ENCODE data around the gene BLID. TPM values are rescaled to one million over a fixed set of nuclear protein-coding genes. Genes with fewer than 3 reads are reported as not detected.

Gene BLID
- total RNA-seq, 4 donors from 2014 or later = 0.66 TPM; not detected in 3

DNA sequence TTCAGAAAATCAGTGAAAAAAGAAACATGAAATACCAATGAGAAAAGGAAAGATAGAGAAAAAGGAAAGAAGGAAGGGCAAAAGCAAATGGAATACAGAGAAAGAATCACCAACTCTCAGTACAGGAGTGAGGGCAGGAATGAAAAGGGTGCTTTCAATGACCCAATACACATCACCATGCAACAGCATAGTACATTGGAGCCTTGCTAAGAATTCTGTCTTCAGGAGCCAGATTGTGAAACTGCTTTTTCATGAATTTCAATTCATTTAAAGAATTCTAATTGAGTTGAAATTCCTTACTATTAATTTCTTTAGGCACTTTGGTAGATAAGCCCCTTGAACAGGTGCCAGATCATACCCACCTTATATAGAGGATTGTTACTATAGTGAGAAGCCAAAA is 34.9 kb downstream of the BLID start:
- Histone ChIP-seq H3K4me1 (peaks cover 11 to 12% of the 10 kb centered on the region in 2 donors), H3K36me3 (no peaks in the 10 kb centered on the region), H3K27me3 (no peaks in the 10 kb centered on the region), H3K4me3 (no peak overlapping the region), H3K9me3 (no peaks in the 10 kb centered on the region), H3K27ac (no peak overlapping the region)
- no peak for ATAC-seq
- TF ChIP-seq, protein P1, sequence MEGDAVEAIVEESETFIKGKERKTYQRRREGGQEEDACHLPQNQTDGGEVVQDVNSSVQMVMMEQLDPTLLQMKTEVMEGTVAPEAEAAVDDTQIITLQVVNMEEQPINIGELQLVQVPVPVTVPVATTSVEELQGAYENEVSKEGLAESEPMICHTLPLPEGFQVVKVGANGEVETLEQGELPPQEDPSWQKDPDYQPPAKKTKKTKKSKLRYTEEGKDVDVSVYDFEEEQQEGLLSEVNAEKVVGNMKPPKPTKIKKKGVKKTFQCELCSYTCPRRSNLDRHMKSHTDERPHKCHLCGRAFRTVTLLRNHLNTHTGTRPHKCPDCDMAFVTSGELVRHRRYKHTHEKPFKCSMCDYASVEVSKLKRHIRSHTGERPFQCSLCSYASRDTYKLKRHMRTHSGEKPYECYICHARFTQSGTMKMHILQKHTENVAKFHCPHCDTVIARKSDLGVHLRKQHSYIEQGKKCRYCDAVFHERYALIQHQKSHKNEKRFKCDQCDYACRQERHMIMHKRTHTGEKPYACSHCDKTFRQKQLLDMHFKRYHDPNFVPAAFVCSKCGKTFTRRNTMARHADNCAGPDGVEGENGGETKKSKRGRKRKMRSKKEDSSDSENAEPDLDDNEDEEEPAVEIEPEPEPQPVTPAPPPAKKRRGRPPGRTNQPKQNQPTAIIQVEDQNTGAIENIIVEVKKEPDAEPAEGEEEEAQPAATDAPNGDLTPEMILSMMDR (IDR thresholded peaks at IDR 0.05 in 4 of 5, conservative IDR thresholded peaks at IDR 0.05 in 1 of 5) = no peak
- TF ChIP-seq POLR2A (IDR thresholded peaks at IDR 0.05) = no peak
- intact Hi-C loops (cut with DNase I; ENCODE audit: low total_unique reads) = no loop called here
- in situ Hi-C loops (cut with MboI; ENCODE audit: low sequenced_read_pairs in 4 of 4) = no loop called here
- no peak for DNase-seq

DNA sequence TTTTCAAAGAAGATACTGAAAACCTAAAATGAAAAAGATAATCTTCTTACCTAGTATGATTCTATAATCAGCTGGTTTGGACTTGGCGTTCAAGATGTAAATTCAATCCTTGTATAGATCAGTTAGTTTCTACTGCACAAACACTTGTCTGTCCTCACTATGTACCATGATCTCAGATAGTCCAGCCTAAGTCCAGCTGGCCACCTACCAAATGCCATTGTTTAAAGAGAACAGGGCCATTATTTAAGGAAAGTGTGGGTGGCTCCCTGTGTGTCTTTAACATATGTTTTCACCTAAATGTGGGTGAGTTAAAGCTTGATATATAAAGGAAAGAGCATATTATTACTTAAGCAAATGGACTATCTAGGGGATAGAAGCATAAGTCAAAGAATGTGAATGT is 38.6 kb downstream of the BLID start:
- Histone ChIP-seq H3K27ac (no peak overlapping the region), H3K27me3 (no peaks in the 10 kb centered on the region), H3K4me3 (no peak overlapping the region), H3K9me3 (no peaks in the 10 kb centered on the region), H3K36me3 (no peaks in the 10 kb centered on the region), H3K4me1 (peaks cover 0 to 9% of the 10 kb centered on the region in 2 donors)
- no peak for ATAC-seq
- DNase-seq = no peak
- in situ Hi-C loops (cut with MboI; ENCODE audit: low sequenced_read_pairs in 4 of 4) (no loop called here), intact Hi-C loops (cut with DNase I; ENCODE audit: low total_unique reads) (no loop called here)
- TF ChIP-seq POLR2A (IDR thresholded peaks at IDR 0.05) = no peak
- TF ChIP-seq, protein P1 (IDR thresholded peaks at IDR 0.05 in 4 of 5, conservative IDR thresholded peaks at IDR 0.05 in 1 of 5) = no peak

DNA sequence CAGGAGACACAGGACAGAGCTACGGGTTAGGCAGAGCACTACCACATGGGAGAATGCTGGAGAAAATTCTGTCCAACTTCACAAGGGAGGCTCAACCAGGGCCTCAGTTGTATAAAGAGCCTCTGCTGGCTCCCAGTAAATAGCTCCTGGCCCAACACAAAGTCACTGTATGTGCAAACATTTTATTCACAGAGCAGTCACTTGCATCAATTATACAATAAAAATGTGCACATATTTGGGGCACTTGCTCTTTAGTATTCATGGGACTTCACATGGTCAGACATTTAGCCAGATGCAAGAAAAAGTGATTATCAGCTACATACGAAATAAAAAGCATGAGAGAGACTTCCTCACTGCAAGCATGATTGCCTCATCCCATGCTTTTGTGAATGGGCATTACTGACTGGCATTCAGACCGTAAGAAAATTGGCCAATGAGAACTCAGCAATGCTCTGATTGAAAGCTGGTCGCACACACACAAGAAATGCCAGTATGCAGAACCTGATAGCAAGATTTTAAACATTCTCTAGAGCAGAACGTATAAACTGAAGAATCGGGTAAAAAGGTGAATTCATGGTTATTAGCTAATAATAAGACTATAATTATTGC is 39.4 kb downstream of the BLID start:
- ATAC-seq (no peak), DNase-seq (no peak)
- in situ Hi-C loops (cut with MboI; ENCODE audit: low sequenced_read_pairs in 4 of 4) (no loop called here), intact Hi-C loops (cut with DNase I; ENCODE audit: low total_unique reads) (no loop called here)
- Histone ChIP-seq H3K4me1 (peaks cover 0 to 9% of the 10 kb centered on the region in 2 donors), H3K36me3 (no peaks in the 10 kb centered on the region), H3K27me3 (no peaks in the 10 kb centered on the region), H3K9me3 (no peaks in the 10 kb centered on the region), H3K27ac (no peak overlapping the region), H3K4me3 (no peak overlapping the region)
- TF ChIP-seq, protein P1 (IDR thresholded peaks at IDR 0.05 in 4 of 5, conservative IDR thresholded peaks at IDR 0.05 in 1 of 5) = no peak
- TF ChIP-seq POLR2A (IDR thresholded peaks at IDR 0.05) = no peak

DNA sequence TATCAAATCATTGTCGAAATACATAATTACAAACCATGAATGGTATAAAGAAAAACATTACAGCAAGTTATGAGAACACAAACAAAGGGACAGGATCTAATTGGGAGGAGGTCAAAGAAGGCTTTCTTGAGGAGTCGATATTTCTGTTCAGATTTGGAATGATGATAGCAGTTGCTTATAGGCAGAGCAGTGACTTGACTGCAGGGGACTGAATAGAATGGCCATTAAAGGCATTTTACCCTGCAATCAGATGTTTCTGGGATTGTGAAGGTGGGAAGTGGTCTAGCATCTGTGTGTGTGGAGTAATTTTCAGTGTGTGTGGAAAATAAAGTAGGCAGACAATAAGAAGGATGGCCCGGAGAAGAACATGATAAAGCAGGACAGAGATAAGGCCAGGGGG is 41.0 kb downstream of the BLID start:
- no peak for ATAC-seq
- H3K27ac ChIP-seq = no peak overlapping the region
- no peak overlapping the region for H3K4me3 ChIP-seq
- TF ChIP-seq, protein P1 (IDR thresholded peaks at IDR 0.05 in 4 of 5, conservative IDR thresholded peaks at IDR 0.05 in 1 of 5) = no peak
- TF ChIP-seq POLR2A (IDR thresholded peaks at IDR 0.05) = no peak
- H3K9me3 ChIP-seq = no peaks in the 10 kb centered on the region
- DNase-seq = no peak
- H3K36me3 ChIP-seq = no peaks in the 10 kb centered on the region
- in situ Hi-C loops (cut with MboI; ENCODE audit: low sequenced_read_pairs in 4 of 4) = no loop called here
- peaks cover 0 to 9% of the 10 kb centered on the region in 2 donors for H3K4me1 ChIP-seq
- H3K27me3 ChIP-seq = no peaks in the 10 kb centered on the region
- intact Hi-C loops (cut with DNase I; ENCODE audit: low total_unique reads) = no loop called here

DNA sequence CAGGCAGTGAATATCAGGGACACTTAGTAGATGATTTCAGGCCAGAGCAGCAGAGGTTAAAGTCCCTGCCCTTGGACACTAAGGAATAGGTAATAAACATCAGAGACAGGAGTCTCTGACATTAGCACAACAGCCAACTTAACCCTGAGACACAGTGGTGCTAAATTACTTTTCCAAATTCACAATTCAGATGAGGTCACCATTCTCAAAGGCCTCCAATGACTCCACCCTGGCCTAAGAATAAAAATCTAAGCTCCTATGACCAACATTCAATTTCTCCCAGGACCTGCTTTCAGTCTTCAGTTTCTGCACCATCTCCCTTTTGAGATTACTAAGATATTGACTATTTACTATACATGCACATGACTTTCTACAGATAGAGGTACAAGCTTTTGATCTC is 42.0 kb downstream of the BLID start:
- no peak for TF ChIP-seq POLR2A (IDR thresholded peaks at IDR 0.05)
- TF ChIP-seq, protein P1 (IDR thresholded peaks at IDR 0.05 in 4 of 5, conservative IDR thresholded peaks at IDR 0.05 in 1 of 5) = no peak
- ATAC-seq = no peak
- in situ Hi-C loops (cut with MboI; ENCODE audit: low sequenced_read_pairs in 4 of 4) (no loop called here), intact Hi-C loops (cut with DNase I; ENCODE audit: low total_unique reads) (no loop called here)
- Histone ChIP-seq H3K27me3 (no peaks in the 10 kb centered on the region), H3K27ac (no peak overlapping the region), H3K4me3 (no peak overlapping the region), H3K9me3 (no peaks in the 10 kb centered on the region), H3K36me3 (no peaks in the 10 kb centered on the region), H3K4me1 (peaks cover 0 to 9% of the 10 kb centered on the region in 2 donors)
- no peak for DNase-seq

Data from gastrocnemius medialis (tissue), 4 donors.